AML-193 (cell line): ENCODE results near the gene CARMIL3.
"Not testable (repeated sequence)": the region's sequence is repeated elsewhere in the genome, so short reads cannot be mapped to it uniquely, and the experiment has no call there.

ENCODE experiments used
- DNase-seq, 2 experiments: peaks; one replicate each; lab custom pipeline; 2025; lab: John Stamatoyannopoulos, UW

Gene CARMIL3

DNA sequence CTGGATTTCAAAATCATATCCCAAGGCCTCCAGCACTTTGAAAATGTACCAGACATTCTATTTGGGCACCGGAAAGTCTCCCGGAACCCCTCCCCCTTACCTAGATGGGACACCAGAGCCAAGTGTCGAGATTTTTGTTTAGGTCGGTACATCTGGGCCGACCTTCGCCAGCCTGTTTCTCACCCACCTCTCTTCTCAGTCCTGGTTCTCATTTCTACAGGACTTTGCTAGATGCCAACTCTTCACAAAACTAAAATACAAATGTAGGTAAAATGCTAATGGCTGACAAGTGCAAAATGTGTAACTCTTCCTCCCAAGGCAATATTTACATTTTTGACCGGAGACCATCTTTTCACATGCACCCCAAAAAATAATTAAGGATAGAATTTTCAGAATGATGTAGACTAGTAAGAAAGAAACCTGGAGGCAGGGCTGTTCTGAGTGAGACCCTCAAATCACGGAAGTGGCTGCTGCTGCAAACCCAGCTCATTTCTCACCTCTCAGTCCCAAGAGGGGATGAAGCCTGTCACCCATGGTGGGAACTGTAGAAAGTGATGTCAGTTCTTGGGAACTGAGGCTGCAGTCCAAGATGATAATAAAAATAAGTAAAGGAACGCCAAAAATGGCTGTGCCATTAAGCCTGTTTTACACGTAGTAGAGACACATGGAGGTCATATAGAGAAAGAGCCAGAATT lies 14.7 kb upstream of the CARMIL3 start:
- peak in 1 of 2 experiments; percentile 33 for DNase-seq

DNA sequence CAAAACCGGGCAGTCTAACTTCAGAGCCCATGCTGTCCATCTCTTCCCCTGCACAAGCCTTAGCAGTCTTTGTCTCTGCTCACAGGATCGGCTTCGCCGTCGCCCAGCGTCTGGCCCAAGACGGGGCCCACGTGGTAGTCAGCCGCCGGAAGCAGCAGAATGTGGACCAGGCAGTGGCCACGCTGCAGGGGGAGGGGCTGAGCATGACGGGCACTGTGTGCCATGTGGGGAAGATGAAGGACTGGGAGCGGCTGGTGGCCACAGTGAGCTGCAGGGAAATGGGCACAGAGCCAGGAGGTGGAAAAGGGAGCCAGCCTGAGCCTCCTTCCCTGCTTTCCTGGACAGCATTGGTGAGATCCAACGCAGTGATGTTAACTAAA lies 14.2 kb upstream of the CARMIL3 start:
- DNase-seq, result no peak

DNA sequence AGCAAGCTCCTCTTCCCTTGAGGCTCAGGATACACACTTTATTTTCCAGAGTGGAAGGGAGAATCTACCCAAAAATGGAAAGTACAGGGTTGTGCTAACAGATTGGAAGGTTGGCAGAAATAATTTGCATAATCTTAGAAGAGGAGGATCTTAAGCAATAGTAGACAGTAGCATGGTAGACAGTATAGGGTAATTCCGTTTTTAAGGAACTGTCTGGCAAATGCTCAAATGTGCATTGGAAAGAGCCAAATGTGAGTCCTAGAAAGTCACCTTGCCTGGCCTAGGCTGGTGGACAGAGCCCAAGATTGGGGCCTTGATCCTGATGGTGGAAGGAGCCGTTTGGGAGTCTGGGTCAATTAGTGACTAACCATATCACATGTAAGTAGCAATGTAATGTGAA lies 13.1 kb upstream of the CARMIL3 start:
- DNase-seq, result no peak

DNA sequence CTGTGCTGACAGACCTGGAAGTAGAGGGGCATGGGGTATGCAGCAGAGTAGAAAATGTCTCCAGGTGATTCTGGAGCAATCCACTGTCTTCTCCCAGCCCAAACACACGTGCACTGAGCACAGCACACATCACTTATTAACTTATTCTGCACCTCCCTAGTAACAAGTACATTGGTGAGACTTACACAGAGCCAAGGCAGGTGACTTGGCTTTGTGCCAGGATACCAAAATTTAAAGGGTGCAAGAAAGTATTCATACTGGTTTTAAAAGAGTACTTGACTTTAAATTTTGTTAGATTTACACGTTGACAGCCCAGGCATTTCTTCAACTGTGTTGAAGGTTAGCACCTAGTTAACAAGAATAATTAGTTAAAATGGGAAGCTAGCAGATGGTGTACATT lies 11.1 kb upstream of the CARMIL3 start:
- DNase-seq, result no peak

GRCh38 chr14:24042746-24043145 lies 9.1 kb upstream of the CARMIL3 start:
- no peak for DNase-seq

DNA sequence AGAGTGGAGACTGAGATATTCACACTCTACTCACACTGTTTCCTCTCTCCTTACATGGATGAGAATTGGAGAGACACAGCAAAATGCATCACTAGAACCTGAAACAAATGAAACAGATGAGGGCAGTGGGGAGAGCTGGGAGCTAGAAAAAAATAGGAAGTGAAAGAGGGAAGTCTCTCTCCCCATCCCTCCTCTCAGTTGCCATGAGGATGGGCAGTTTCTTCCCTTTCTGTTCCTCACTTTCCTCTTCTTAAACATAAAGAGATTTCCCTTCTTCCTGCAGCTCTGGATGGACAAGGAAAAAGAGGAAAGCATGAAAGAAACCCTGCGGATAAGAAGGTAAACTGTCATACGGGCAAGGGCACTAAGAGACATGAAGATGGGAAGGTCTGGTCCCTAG lies 2.8 kb upstream of the CARMIL3 start:
- DNase-seq, result peak; percentile 9 to 25

DNA sequence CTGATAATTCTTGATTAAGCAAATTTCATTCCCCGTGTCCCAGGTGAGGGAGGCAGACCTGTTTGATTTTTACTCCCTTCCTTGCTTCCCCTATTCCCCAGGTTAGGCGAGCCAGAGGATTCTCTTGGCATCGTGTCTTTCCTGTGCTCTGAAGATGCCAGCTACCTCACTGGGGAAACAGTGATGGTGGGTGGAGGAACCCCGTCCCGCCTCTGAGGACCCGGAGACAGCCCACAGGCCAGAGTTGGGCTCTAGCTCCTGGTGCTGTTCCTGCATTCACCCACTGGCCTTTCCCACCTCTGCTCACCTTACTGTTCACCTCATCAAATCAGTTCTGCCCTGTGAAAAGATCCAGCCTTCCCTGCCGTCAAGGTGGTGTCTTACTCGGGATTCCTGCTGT lies 1.1 kb upstream of the CARMIL3 start:
- DNase-seq, result not testable (repeated sequence)

GRCh38 chr14:24051176-24051788 lies 527 bp upstream of the CARMIL3 start:
- no peak for DNase-seq

DNA sequence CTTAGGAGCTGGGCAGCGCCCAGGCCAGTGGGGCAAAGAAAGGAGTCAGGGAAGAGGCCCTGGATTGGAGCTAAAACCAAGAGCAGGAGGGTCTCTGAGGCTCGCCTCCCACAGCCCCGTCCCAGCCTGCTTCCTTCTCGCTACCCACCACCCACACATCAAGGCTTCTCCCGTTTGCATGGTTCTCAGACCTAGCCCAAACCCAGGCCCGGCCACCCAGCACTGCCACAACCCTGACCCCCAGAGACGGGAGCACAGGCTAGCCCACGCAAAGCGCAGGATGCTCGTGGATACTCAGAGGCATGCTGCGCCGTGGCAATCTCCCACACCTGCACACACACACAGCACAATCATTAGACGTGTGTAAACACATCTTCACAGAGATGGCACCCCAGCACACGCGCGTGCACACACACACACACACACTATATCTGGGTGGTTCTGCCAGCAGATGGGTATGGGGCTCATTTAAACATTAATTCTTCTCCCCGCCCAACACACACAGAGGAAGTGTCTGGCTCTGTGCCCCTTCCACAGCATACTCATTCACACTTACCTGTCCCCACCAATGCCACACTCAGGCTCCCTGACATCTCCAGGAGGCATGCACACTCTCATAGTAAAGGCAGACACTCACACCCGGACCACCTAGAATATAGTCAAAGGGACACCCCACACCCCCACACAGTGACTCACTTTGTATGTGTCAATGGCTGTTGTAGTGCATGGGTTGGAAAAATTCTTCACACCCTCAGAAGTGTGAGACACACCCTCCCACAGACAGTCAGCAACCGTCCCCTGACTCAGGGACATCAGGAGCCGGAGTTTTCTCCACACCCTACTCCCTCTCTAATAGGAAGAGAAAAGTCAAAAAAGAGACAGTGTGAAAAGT lies 1.1 kb downstream of the CARMIL3 start:
- no peak for DNase-seq

DNA sequence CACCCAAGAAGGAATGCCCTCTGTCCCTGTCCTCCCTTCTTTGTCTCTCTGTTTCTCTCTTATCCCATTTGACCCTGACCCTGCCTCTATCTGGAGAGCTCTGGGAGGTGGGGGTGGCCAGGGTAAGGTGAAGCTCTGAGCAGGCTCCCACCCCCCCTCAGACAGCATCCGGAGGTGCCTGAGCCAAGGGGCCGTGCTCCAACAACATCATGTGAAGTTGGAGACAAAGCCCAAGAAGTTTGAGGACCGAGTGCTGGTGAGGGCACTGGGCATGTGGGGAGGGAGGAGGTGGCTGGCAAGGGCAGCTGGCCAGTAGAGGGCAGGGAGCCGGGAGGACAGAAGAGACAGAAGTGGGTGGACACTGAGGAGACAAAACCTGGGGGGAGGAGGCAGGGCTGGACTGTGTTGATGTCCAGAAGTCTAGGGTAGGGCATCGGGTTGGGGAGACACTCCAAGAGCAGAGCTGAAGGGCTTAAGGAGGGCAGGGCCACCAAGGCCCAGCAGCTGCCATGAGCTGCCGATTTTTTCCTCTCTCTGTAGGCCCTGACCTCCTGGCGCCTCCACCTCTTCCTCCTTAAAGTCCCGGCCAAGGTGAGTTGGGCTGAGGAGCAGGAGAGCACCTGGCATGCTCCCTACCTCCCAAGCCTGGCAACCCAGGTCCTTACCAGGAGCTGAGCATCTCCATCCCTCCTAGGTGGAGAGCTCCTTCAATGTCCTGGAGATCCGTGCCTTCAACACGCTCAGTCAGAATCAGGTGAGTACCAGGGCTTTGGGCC lies 1.9 kb downstream of the CARMIL3 start:
- no peak for DNase-seq

GRCh38 chr14:24054324-24054641 lies 2.5 kb downstream of the CARMIL3 start:
- DNase-seq, result no peak

GRCh38 chr14:24054646-24055045 lies 2.8 kb downstream of the CARMIL3 start:
- no peak for DNase-seq

DNA sequence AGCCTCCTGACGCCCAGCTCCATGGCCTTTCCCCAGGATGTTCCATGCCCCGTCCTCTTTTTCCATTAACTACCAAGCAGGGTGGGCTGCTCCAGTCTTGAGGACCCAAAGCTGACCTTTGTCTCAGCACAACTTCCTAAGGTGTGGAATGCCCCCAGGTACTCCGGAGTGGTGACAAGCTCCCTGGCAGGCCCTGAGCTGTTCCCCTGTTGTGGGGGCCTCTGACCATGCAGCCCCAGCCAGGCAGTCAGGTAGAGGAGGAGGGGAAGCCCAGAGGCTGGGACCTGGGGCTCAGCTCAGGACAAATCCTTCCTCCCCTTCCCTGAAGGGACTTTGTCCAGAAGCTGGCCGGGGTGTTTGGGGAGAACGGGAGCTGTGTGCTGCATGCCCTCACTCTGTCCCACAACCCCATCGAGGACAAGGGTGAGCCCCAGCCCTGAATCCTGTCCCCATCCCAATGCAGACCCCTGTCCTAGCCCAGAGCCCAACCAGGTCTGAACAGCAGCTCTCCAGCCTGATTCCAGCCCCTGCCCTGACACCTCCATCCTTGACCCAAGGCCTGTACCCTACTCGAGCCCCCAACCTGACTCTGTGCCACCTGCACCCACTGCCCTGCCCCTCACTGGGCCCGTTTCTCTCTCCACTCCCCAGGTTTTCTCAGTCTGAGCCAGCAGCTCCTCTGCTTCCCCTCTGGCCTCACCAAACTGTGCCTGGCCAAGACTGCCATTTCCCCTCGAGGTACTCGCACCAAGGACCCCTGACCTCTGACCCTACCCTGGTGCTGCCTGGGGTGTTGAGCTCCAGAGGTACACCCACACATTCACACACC lies 4.4 kb downstream of the CARMIL3 start:
- DNase-seq, result no peak

DNA sequence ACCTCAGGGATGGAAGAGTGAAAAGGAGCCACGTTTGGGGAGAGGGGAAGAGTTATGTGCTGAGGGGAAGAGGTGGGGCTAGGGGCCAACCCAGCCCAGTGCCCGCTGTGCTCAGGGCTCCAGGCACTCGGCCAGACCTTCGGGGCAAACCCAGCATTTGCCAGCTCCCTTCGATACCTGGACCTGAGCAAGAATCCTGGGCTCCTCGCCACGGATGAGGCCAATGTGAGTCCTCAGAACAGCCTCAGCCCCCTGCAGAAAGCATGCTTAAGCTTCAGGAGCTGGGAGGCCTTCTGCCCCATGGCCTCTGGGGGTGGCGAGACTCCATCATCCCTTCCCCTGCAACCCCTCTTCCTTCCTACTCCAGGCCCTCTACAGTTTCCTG lies 5.0 kb downstream of the CARMIL3 start:
- no peak for DNase-seq

DNA sequence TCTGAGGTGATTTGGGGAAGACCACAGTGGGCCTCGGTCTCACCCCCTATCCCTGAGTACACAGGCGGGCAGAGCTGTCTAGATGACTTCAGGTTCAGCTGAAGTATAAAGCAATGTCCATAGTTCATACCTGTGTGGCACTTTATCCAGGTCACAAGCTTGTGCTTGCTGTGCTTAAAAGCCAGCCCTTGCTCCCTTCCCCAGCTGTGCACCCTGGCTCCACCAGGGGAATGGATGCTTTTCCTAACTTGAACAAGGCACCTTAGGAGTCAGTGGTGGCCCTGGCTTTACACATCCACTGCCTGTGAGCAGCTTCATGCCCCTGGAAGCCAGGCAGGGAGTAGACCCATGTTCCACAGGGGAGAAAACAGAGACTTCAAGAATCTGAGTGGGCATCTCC lies 5.5 kb downstream of the CARMIL3 start:
- no peak for DNase-seq

- no peak for DNase-seq
These were observed 6.1 kb downstream of the CARMIL3 start for GRCh38 chr14:24057867-24058259.

DNA sequence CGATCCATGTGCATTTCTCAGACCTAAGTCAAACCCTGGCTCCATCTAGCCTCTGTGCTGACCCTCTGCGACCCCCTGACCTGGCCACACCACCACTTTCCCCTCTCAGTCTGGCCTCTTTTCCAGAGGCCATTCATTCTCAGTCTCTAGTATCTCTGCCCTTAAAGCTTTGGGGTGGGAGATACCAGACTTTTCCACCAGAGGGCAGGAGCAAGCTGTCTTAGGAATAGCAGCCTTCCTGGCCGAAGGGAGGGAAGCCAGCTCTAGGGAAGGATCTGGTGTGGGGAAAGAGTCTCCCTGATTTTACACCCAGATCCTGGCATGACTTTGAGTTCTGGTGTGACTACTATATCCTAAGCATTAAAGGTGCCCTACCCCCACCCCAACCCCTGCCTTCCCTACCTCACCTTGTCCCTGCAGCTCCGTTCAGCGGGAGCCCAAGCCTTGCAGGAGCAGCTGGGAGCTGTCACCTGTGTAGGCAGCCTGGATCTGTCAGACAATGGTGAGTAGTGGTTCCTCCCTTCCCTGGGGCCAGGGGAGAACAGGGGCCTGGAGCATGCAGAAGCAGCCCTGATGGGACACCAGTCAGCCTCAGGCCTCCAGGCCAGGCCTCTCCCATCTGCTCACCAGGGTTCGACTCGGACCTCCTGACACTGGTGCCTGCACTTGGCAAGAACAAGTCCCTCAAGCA lies 6.6 kb downstream of the CARMIL3 start:
- peak; percentile 38 to 57 for DNase-seq

- no peak for DNase-seq
These were observed 7.2 kb downstream of the CARMIL3 start for GRCh38 chr14:24058951-24059475.

- DNase-seq, result no peak
These were observed 8.1 kb downstream of the CARMIL3 start for GRCh38 chr14:24059841-24060388.

DNA sequence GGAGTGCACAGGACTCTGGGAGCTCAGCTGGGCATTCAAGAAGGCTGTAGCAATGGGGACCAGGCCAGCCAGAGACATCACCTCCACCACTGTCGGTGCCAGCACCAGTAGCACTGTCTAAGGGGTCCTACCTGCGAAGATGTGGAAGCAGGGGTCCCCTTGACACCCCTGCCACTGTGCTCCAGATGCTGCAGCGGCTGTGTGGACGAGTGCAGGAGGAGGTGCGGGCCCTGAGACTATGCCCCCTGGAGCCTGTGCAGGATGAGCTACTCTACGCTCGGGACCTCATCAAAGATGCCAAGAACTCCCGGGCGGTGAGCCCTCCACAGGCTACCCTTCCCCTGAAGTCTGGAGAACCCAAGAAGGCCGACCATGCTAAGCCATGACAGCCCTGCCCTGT lies 8.6 kb downstream of the CARMIL3 start:
- DNase-seq, result no peak
